ENCODE measurements around the gene ZNF248.

The ZNF248 gene

DNA sequence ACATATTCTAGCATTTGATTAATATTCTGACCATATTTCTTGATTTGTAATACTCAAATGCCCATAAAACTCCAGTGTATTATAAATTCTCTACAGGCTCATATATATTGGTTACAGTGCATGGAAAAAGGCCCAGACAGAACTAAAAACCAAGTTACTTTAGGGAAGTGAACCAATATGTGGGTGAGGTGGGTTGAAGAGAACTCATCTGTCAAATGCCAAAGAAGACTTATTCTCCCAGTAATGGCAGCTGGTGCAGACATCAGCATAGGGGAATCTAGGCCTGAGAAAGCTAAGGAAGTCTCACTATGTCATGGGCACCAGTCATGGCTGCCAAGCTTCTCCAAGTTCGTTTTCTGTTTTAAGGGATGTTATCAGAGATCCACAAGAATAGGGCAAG lies 30.6 kb downstream of the ZNF248 start:
- in situ Hi-C loops (cut with MboI; ENCODE audit: low sequenced_read_pairs), result no loop called here

DNA sequence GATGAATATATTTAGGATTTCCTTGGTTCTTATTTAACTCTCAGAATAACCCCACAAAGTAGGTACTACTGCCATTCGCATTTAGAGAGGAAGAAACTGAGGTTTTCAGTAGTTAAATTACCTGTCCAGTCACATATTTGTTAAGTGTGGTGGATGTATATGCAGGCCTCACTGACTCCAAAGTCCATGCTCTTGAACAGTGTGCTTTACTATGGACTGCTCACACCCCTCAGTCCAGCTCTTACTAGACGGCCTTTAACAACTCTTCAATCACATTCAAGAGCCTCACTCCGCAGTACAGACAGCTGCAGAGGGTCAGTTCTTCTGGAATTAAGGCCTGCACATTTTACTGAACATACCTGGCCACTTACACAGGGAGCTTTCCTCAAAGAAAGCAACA lies 36.2 kb downstream of the ZNF248 start:
- in situ Hi-C loops (cut with MboI; ENCODE audit: low sequenced_read_pairs), result no loop called here

DNA sequence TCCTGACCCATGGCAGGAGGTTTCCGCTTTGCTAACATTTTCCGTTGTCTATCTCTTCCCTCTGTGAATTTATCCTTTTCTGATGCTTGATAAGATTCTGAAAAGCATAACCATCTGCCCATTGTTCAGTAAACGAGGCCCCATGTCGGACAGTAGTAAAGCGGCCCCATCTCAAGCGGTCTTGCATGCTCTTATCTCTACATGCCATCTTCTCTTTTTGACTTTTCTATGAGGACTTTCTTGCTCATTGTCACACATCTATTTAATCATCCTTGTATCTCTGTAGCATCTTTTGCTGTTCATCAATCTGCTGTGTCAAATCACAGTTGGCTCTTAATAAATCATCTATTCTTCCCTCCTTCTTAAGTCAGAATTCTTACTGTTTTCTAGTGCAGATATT lies 37.6 kb downstream of the ZNF248 start:
- in situ Hi-C loops (cut with MboI; ENCODE audit: low sequenced_read_pairs), result no loop called here

DNA sequence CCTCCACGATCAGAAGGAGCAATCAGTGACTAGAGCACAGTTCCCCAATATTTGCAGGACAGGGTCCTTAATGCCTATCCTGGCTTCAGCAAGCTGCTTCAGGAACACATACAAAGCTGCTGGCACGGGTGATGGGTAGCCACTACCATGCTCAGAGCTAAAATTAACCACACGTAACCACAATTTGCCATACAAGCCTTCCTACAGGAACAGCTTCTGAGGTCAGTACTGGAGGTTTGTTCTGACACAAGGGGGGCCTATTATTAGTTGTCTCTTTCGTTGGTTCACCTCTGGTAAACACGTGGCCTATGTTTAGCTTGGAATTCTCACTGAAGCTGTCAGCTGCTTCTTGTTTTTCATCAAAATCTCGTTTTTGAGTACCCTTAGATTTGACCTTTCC lies 41.1 kb downstream of the ZNF248 start:
- in situ Hi-C loops (cut with MboI; ENCODE audit: low sequenced_read_pairs), result no loop called here

DNA sequence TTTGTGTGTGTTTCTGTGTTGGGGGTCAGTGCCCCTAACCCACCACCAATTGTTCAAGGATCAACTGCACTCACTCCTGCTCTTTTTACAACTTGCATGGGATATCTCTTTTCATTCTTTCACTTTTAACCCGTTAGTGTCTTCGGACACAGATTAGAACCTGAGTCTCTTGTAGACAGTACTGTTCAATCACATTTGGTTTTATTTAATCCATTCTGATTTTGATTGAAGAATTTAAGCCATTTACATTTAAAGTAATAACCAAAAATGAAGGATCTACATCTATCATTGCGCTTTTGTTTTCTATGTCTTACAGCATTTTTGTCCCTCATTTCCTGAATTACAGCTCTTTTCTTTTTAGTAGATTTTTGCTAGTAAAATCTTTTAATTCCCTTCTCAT lies 43.6 kb downstream of the ZNF248 start:
- in situ Hi-C loops (cut with MboI; ENCODE audit: low sequenced_read_pairs), result no loop called here

DNA sequence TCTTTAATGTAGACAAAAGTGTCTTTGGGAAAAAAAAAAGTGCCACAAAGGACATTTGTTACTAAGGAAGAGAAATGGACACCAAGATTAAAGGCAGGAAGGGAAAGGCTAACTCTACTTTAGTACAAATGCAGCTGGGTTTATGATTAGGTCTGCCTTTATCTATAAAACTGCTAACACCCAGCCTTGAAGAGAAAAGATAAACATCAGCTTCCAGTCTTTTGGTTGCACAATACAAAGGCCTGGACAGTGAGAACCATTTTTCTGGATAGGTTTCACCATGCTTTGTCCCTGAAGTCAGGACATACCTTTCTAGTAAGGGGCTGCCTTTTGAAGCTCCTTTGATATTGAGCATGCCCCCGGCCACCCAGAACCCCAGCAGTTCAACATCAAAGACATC lies 45.1 kb downstream of the ZNF248 start:
- in situ Hi-C loops (cut with MboI; ENCODE audit: low sequenced_read_pairs), result no loop called here

DNA sequence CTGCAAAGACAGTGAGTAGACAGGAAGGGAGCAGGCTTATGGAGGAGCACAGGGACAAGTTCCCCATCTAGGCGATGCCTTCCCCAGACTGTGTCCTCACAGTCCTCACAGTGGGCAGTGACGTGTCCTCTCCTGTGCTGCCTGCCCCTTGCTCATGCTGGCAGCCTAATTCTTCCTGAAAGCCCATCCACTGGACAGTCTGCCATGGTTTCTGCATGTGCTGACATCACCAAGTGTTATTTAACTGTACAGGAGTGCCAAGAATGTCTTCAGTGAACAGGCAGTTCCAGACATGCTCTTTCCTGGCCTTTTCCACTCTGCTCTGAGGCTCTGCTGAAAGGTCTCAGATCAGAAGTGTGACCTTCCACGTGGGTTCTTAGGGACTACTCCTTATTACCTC lies 54.1 kb downstream of the ZNF248 start:
- in situ Hi-C loops (cut with MboI; ENCODE audit: low sequenced_read_pairs), result no loop called here

DNA sequence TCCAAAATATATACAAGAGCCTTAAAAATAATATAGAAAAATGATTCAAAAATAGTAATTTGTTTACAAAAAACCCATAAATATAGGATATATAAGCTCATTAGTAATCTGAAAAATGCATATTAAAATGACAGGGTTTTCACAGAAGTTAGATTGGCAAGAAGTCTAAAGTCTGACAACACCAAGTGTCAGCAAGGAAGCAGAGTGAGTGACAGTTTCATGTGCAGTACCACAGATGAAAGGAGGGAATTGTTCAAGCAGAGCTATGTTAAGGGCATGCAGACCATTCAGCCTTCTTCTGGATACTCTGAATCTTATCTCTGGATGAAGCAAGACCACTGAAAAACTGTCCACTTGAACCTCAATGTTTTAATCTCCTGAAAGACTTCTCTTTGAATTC lies 55.9 kb downstream of the ZNF248 start:
- in situ Hi-C loops (cut with MboI; ENCODE audit: low sequenced_read_pairs), result no loop called here

DNA sequence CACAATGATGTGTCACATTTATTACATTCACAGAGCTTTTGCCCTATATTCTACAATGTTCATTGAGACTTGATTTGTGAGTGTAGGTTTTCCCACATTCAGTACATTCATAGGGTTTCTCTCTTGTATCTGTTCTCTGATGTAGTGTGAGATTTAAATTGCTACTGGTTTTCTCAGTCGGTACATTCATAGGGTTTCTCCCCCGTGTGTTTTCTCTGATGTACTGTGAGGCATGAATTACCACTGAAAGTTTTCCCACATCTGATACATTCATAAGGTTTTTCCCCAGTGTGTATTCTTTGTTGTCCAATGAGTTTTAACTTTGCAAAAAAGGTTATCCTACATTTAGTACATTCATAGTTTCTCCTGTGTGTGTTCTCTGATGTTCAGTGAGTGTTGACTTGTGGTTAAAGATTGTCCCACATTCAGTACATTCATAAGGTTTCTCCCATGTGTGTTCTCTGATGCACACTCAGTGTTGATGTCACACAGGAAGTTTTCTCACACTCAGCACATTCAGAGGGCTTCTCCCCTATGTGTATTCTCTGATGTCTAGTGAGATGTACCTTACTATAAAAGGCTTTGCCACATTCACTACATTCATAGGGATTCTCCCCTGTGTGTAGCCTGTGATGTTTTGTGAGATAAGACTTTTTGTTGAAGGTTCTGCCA lies 63.0 kb downstream of the ZNF248 start:
- in situ Hi-C loops (cut with MboI; ENCODE audit: low sequenced_read_pairs), result no loop called here

DNA sequence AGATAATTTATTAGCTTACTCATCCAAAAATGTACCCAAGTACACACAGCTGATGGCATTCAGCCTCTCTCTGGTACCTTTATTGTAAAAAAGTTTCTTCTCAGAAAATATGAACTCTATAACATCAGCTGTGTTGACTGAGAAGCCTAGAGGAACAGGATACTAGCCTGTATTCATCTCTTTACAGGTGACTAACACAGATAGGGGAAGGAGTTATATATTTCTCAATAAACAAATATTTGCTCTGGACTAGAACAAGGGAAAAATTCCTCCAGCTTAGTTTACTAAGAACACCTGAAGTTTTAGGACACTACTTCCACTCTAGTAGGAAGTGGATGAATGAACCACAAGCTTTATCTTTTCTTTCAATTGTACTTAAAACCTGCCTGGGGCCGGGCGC lies 67.8 kb downstream of the ZNF248 start:
- in situ Hi-C loops (cut with MboI; ENCODE audit: low sequenced_read_pairs), result no loop called here

DNA sequence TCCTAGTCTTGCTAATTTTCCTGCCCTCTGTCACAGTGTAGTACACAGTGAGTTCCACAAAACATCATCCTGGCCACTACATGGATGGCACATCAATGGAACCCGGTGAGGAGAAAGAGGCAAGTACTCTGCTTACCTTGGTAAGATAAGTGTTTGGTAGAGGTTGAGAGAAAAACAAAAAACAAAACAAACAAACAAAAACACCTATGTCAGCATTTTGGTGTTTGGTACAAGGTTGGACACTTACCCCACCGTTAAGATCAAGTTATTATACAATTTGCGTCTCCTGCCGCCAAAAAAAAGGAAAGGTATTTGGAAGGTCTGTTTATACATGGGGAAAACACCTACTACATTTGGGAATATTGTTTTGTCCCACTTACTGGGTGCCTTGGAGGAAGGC lies 72.7 kb downstream of the ZNF248 start:
- in situ Hi-C loops (cut with MboI; ENCODE audit: low sequenced_read_pairs), result no loop called here

DNA sequence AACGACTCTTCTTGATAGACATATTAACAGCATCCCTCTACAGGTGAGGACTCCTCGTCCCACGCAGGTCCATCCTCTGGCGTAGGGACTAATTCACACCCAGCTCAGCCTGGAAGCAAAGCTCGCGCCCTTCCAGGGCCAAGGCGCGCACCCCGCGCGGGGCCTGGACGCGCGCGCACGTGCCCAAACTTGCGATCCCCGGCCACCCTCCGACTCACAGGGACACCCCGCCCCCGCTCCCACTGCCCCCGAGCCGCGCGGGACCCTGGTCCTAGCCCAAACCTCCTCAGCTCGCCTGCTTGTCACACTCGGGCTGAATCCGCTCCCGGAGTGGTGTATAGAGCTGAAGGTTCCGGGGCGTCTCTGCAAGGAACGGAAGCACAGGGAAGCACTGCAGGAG lies 76.9 kb downstream of the ZNF248 start:
- in situ Hi-C loops (cut with MboI; ENCODE audit: low sequenced_read_pairs), result no loop called here

DNA sequence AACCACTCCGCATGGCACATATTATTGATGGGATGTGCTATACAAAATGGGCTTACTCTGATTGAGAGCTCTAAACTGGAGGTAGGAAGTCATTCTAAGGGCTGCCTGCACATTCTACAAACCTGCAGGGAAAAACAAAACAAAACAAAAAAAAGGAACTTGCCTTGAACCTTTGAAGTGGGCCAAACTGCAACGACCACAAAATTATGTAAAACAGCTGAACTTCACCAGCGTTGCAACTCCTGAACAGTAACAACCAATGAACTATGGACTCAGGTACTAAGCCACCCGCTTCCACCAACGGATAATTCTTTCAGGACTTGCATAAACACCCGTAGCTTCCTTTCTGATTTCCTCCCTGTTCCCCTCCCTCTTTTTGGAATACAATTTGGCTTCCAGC lies 80.4 kb downstream of the ZNF248 start:
- in situ Hi-C loops (cut with MboI; ENCODE audit: low sequenced_read_pairs), result no loop called here

DNA sequence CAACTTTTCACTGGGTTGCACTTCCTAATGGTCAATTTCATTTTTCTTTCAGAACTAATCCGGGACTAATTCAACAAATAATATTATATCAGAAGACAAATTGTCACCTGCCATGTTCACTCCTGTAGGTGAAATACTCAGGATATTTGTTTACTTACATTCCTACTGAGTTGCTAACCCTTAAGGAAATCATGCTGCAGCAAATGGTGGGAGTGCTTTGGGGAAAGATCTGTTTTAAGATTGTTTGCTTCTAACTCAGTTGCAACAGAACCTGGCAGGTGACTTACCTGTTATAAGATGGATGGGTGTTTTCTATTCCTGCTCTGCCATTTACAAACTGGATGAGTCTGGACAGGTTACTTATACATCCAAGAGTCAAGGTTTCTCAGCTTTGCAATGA lies 81.8 kb downstream of the ZNF248 start:
- in situ Hi-C loops (cut with MboI; ENCODE audit: low sequenced_read_pairs), result no loop called here

DNA sequence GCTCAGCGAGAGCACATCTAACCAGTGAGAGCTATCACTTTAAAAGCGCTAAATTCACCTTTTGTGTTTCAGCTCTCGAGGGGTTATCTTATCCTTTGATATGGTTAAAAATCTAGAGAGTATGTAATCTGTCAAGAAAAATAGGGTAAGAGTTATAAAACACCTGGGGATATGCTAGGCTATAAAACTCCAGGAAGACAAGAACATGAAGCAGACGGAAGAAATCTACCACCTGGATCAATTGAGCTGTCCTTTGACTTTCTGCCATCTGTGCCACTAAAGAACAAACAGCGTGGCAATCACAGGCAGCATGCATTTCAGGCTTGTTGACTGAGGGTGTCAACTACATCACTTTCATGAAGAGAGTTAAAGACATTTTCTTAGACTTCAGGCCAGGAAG lies 83.1 kb downstream of the ZNF248 start:
- in situ Hi-C loops (cut with MboI; ENCODE audit: low sequenced_read_pairs), result no loop called here

DNA sequence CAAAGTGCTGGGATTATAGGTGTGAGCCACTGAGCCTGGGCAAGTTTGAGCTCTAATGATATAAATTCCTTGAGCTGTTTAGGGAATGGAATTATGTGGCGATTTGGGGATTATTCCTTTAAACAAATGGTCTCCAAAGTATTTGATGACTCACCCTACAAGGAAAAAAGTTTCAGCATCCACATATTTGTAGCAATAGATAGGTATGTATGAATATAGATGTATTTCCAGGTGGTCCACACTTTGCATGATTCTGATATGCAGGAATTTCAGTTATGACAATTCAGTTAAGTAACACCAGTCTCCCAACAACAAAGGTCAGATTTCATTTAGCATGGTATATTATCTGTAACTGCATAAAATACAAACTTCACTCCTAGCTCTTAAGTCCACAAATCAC lies 92.2 kb downstream of the ZNF248 start:
- in situ Hi-C loops (cut with MboI; ENCODE audit: low sequenced_read_pairs), result no loop called here

DNA sequence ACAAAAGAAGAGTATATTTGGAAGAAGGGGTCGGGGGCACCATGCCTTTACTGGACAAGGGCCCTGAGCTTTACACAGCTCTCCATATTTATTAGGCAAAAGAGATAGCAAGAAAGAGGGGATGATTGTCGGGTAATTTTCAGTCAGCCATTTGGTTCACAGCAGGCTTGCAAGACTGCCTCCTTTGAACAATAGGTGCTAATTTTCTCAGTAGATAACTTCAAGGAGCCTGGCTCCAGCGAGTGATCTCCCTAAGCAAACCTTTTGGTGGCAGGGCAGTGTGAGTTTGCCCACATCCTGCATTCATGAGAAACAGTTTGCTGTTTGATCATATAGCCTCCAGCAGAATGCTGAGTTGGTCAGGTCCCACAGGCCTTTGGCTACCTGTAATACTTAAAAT lies 94.3 kb downstream of the ZNF248 start:
- in situ Hi-C loops (cut with MboI; ENCODE audit: low sequenced_read_pairs), result no loop called here

DNA sequence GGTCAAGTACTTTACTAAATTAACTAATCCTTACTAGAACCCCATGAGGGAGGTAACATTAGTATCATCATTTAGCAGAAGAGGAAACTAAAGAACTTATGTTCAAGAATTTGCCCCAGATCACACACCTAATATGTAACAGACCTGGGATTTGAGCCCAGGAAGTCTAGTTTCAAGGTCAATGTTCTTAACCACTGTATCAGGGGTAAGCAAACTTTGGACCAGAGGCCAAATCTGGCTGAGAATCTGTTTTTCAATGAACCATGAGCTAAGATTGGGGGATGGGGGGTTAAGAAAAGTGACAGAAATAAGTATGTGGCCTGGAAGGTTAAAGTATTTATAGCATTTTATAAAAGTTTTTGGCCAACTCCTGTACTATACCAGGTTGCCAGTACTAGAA lies 95.1 kb downstream of the ZNF248 start:
- in situ Hi-C loops (cut with MboI; ENCODE audit: low sequenced_read_pairs), result no loop called here

DNA sequence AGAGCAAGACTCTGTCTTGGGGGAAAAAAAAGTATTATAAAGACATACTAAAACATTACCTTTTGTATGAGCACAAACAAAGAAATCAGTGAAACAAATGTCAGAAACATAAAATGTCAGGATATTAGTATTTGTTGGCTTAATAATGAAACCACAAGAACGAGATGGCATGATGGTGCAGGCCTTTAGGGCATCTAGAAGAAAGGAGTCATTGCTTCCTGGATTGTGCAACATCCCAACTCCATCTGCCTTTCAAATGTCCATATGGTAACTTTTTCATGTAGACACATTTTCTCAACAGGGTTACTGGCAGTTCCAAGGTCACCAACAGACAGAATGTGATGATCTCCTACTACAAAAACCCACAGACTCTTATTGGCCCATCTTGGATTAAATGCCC lies 96.6 kb downstream of the ZNF248 start:
- in situ Hi-C loops (cut with MboI; ENCODE audit: low sequenced_read_pairs), result no loop called here

DNA sequence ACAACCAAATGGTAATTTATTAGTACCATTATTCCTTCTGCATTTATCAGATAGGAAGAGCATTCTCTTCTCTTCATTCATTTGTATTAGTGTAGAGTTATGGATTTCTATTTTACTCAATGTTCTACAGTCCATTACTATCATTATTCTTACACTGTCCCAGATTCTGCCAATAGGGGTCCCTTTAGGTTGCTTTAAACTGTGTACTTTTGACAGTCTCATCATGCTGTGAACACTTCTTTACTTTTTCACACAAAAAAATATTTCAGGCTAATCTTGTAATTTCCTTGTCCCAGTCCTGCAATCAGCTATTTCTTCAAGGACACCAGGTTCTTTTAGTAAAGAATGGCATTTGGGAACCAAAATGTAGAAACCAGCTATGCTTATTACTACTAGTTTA lies 99.3 kb downstream of the ZNF248 start:
- in situ Hi-C loops (cut with MboI; ENCODE audit: low sequenced_read_pairs), result no loop called here

DNA sequence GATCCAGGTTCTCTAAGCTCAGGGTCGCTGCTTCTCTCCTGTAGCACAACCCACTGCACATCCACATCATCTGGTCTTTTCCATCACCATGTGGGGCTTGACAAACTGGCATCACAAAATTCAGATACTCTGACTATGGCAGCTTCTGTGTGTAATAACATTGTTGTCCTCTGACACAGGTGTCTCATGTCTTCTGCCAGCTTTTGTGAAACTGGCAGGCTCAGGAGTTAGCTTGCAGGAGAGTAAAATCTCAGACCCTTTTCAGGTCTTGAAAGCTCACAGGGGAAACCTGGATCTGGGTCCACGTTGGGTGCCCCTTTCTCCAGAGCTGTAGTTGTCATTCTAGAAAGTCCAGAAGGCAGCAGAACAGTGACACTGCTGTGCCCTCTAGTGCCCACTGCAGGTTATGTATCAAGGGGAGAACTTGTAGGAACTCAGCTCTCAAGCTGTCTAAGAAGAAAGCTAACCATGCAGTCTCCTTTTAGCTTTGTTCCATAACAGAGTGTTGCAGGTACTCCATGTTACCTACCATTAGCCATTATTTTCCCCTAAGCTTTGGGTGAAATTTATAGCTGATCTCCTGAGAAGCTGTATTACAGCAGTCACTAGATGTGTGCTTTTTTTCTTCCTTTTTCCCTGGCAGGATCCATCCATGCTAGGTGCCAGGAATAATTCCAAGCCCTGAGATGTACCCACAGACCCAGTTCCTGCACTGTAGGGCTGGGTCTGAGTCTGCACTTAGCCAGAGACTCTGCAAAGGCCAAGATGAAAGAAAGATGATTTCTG lies 102.7 kb downstream of the ZNF248 start:
- in situ Hi-C loops (cut with MboI; ENCODE audit: low sequenced_read_pairs), result no loop called here

DNA sequence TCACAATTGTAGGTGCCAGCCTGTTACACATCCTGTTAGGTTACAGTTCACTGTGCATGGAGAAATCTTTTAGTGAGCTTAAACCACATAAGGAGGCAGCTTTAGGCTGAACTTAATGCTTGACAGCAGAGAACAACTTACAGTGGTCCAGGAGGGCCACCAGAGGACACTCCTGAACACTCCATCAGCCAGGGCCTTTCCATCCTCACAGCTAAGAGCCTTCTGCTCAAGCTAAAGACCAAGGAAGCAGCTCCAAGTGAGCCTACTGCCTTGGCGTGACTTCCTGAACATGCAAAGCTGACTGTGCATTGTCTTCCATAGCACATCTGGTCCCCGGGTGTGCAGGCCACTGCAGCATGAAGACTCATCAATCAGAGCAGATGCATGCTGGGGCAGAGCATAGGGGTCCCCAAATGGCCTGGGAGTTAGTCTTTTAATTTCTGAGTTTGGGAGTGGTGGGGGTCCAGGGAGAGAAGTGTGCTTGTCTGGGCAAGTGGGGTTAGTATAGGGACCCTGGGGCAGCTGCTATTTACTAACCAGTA lies 105.0 kb downstream of the ZNF248 start:
- in situ Hi-C loops (cut with MboI; ENCODE audit: low sequenced_read_pairs), result no loop called here

DNA sequence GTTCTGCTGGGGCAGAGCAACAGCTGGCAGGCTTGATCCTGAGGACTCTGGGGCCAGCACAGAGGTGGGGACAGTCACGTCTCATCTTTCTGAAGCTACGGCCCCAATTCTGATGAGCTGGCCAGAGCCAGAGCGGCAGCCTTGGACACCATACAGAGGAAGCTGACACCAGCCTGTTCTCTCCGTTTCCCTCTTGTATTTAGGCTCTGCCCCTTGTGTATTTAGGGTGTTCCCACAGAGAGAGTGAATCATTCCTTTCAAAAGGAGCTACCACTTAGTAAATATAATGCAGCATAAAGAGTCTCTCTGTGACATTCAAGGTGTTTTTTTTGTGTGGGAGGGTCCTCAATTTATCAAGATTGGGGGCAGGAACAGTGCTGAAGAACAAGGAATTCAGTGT lies 109.2 kb downstream of the ZNF248 start:
- in situ Hi-C loops (cut with MboI; ENCODE audit: low sequenced_read_pairs), result no loop called here
